Natural killer cell (primary cell): Measurements from ENCODE around the gene CDK7. TPM values are rescaled to one million over a fixed set of nuclear protein-coding genes. Genes with fewer than 3 reads are reported as not detected.
A peak's percentile ranks its signal among the peaks of the same experiment; 100 is the strongest.

Experiments used
- ATAC-seq, 3 donors: fragments of 150-1000 bp in 2 of 3; fragments of 200-7000 bp in 1 of 3; cut with Tn5 transposase; 1 replicate in 1 of 3; 2 replicates in 2 of 3; pipeline ENCODE4 v1.10.0; 2021; ENCODE audit warnings: mild to moderate bottlenecking in 2 of 3, moderate library complexity in 2 of 3
- DNase-seq, 2 donors: peaks; one replicate each; pipeline versions ENCODE4 v3.0.0 to v3.0.0-alpha.2; 2013 to 2021; ENCODE audit warnings: mixed read lengths in 1 of 2
- H3K27ac ChIP-seq: one replicate; pipeline ENCODE4 v1.5.1; 2013; ENCODE audit warnings: mild to moderate bottlenecking, low read length
- H3K27me3 ChIP-seq: one replicate; pipeline ENCODE4 v1.6.1; 2013; ENCODE audit warnings: low read length; ENCODE audit not compliant: control insufficient read depth, insufficient read depth
- H3K36me3 ChIP-seq: one replicate; pipeline ENCODE4 v1.6.1; 2013; ENCODE audit warnings: low read length; ENCODE audit not compliant: control insufficient read depth, insufficient read depth
- H3K4me1 ChIP-seq: one replicate; pipeline ENCODE4 v1.6.1; 2013; ENCODE audit warnings: low read length; ENCODE audit not compliant: control insufficient read depth, insufficient read depth
- H3K4me3 ChIP-seq: one replicate; pipeline ENCODE4 v1.5.1; 2013; ENCODE audit warnings: low read length
- H3K9me3 ChIP-seq: one replicate; pipeline ENCODE4 v1.6.1; 2013; ENCODE audit warnings: low read length; ENCODE audit not compliant: control insufficient read depth, insufficient read depth
- H3K27ac Mint-ChIP-seq, 2 donors: one replicate each; pipeline ENCODE4 v1.8.0; 2022; ENCODE audit warnings: mild to moderate bottlenecking in 2 of 2, mixed read lengths in 2 of 2, moderate library complexity in 1 of 2
- H3K27me3 Mint-ChIP-seq, 2 donors: one replicate each; pipeline ENCODE4 v1.8.0; 2022; ENCODE audit warnings: low read depth in 2 of 2, mixed read lengths in 2 of 2
- H3K36me3 Mint-ChIP-seq: one replicate; pipeline ENCODE4 v1.8.0; 2022; ENCODE audit warnings: mixed read lengths
- H3K4me1 Mint-ChIP-seq, 2 donors: one replicate each; pipeline ENCODE4 v1.8.0; 2022; ENCODE audit warnings: mixed read lengths in 2 of 2
- H3K4me3 Mint-ChIP-seq: one replicate; pipeline ENCODE4 v1.8.0; 2022; ENCODE audit warnings: mild to moderate bottlenecking, moderate library complexity, mixed read lengths
- H3K9me3 Mint-ChIP-seq, 2 donors: one replicate each; pipeline ENCODE4 v1.8.0; 2022; ENCODE audit warnings: mixed read lengths in 2 of 2
- WGBS: methylation state at CpG from one replicate; pipeline ENCODE4 v1.1.7; 2013; ENCODE audit warnings: missing lambda C conversion rate; ENCODE audit not compliant: insufficient coverage; 5-methylcytosine and 5-hydroxymethylcytosine counted together
- intact Hi-C: fragments of 100-400 bp; cut with micrococcal nuclease; formaldehyde crosslinking; loops from one replicate; pipeline ENCODE4 v1.14.2; 2022
- total RNA-seq, 4 donors: library from RNA; stranded (reverse); fragments of 120-200 nt in 1 of 4; gene quantifications; one replicate each; pipeline versions ENCODE4 v1.2.3 to v1.2.4, GENCODE V29; 2013 to 2022
- TF ChIP-seq, protein P1 (sequence below): fragments of 200-600 bp; IDR thresholded peaks from one replicate; pipeline ENCODE4 v1.8.0; 2022; ENCODE audit warnings: antibody characterized with exemption

The CDK7 gene
- total RNA-seq: 10 to 100 TPM; 30.6 to 39.5 (median 30.8) TPM
- total RNA-seq (2013): 31.9 TPM

DNA sequence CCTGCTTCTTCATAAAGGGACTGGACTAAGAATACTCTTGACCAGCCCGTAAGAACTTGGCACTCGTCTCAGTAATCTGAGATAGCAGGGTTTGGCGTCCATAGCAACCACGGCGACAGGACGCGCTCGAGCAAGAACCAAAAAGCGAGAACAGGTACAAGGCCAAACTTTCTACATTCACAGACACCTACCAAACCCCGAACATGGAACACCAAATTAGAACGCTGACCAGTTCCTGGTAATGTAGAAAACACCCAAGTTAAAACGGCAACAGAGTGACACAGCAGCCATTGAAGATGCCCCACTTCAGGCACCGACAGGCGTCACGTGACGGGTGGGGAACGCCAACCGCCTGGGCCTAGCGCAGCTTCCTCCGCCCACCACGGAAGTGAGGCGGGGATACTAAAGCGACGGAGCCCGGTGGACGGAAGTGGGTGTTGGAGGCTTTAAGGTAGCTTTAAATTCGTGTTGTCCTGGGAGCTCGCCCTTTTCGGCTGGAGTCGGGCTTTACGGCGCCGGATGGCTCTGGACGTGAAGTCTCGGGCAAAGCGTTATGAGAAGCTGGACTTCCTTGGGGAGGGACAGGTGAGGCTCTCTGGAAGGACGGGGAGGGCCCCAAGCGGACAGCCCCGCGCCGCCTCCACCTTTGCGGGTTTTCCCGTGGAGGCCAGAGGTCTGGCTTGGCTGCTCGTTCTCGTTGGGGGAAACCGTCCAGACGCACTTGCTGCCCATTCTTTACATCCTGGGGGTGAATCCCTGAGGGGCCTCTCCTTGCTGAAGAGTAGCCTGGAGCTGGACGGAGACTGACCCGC is at the start of gene CDK7:
Gene CDK7, plus strand, starts transcription at position 430 of the 812 bp plus-strand sequence. Its CDS starts 90 bp downstream, at position 520.
- no peaks in the 10 kb centered on the region for H3K9me3 Mint-ChIP-seq
- peaks cover 17% of the 10 kb centered on the region for H3K36me3 ChIP-seq
- H3K27me3 Mint-ChIP-seq: no peaks in the 10 kb centered on the region
- no peaks in the 10 kb centered on the region for H3K27me3 ChIP-seq
- ATAC-seq (peak; percentile 99 to 100 (median 99)), DNase-seq (peak; percentile 88 to 96)
- peak within 1 kb of the TSS; percentile 79 for H3K4me3 ChIP-seq
- intact Hi-C loops: loop anchor here (1.0 to 2.0 kb wide), 5 partner anchors 17 to 141 kb away; partner anchors contain the start of genes AK6, CCDC125, CENPH and RAD17
- no peaks in the 10 kb centered on the region for H3K9me3 ChIP-seq
- TF ChIP-seq, protein P1, sequence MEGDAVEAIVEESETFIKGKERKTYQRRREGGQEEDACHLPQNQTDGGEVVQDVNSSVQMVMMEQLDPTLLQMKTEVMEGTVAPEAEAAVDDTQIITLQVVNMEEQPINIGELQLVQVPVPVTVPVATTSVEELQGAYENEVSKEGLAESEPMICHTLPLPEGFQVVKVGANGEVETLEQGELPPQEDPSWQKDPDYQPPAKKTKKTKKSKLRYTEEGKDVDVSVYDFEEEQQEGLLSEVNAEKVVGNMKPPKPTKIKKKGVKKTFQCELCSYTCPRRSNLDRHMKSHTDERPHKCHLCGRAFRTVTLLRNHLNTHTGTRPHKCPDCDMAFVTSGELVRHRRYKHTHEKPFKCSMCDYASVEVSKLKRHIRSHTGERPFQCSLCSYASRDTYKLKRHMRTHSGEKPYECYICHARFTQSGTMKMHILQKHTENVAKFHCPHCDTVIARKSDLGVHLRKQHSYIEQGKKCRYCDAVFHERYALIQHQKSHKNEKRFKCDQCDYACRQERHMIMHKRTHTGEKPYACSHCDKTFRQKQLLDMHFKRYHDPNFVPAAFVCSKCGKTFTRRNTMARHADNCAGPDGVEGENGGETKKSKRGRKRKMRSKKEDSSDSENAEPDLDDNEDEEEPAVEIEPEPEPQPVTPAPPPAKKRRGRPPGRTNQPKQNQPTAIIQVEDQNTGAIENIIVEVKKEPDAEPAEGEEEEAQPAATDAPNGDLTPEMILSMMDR: no peak
- WGBS: under 1% methylated on average over 49 of the region's 49 CpGs
- no peaks in the 10 kb centered on the region for H3K36me3 Mint-ChIP-seq
- H3K4me1 ChIP-seq: peaks cover 12% of the 10 kb centered on the region
- peaks cover 37 to 40% of the 10 kb centered on the region in 2 donors for H3K4me1 Mint-ChIP-seq
- H3K4me3 Mint-ChIP-seq: peak within 1 kb of the TSS; percentile 93
- H3K27ac Mint-ChIP-seq: peak within 1 kb of the TSS; percentile 84 to 92
- H3K27ac ChIP-seq: peak within 1 kb of the TSS; percentile 70

DNA sequence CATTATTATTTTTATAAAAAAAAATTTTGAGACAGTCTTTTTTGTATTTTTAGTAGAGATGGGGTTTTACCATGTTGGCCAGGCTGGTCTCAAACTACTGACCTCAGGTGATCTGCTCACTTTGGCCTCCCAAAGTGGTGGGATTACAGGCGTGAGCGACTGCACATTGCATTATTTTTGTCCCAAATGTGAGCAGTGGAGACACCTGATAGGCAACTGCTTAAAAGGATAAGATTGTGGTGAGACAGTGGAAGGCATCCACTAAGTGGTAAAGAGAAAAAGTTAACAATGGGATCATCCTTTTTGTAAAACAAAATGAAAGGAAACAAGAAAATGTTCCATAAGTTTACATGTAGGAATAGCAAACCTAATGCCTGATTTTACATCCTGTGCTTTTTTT is 47.3 kb upstream of the CDK7 start:
- no peak for DNase-seq
- H3K9me3 ChIP-seq: no peaks in the 10 kb centered on the region
- peaks cover 13% of the 10 kb centered on the region for H3K4me1 ChIP-seq
- H3K4me3 Mint-ChIP-seq: no peak overlapping the region
- peaks cover 10 to 14% of the 10 kb centered on the region in 2 donors for H3K4me1 Mint-ChIP-seq
- ATAC-seq: no peak
- WGBS: 93% methylated on average over 2 of the region's 2 CpGs
- H3K27me3 ChIP-seq: no peaks in the 10 kb centered on the region
- TF ChIP-seq, protein P1: no peak
- no peaks in the 10 kb centered on the region for H3K27me3 Mint-ChIP-seq
- H3K36me3 Mint-ChIP-seq: no peaks in the 10 kb centered on the region
- H3K36me3 ChIP-seq: no peaks in the 10 kb centered on the region
- H3K9me3 Mint-ChIP-seq: no peaks in the 10 kb centered on the region
- H3K27ac ChIP-seq: no peak overlapping the region
- peak overlapping the region in 1 of 2 donors; percentile 94 for H3K27ac Mint-ChIP-seq
- H3K4me3 ChIP-seq: no peak overlapping the region
- intact Hi-C loops: no loop called here

DNA sequence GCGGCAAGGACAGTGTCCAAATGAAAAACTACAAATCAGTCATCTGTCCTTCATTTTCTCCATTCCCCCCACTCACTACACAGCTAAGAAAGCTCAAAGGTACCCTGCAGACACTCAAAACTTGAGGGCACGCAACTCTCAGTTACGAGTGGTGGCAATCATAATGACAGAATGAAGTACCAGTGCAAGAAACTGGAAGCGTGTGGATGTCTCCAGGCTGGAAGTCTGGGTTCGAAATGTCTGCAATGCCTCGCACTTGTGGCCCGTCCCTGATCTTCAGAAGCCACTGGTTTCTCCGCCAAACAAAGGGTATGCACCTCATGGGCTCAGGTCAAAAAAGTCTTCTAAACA is 45.9 kb upstream of the CDK7 start:
- peaks cover 13% of the 10 kb centered on the region for H3K4me1 ChIP-seq
- intact Hi-C loops: loop anchor here (1.0 kb wide), 4 partner anchors 22 to 95 kb away; partner anchors contain the start of gene CDK7
- Mint-ChIP-seq H3K9me3 (no peaks in the 10 kb centered on the region), H3K27me3 (no peaks in the 10 kb centered on the region), H3K36me3 (no peaks in the 10 kb centered on the region), H3K4me3 (peak overlapping the region; percentile 89), H3K4me1 (peaks cover 10 to 14% of the 10 kb centered on the region in 2 donors), H3K27ac (peak overlapping the region; percentile 86 to 94)
- no peak for ATAC-seq
- peak overlapping the region; percentile 65 for H3K27ac ChIP-seq
- TF ChIP-seq, protein P1: no peak
- no peaks in the 10 kb centered on the region for H3K9me3 ChIP-seq
- H3K4me3 ChIP-seq: peak overlapping the region; percentile 72
- H3K36me3 ChIP-seq: no peaks in the 10 kb centered on the region
- 27% methylated on average over 8 of the region's 8 CpGs for WGBS
- H3K27me3 ChIP-seq: no peaks in the 10 kb centered on the region
- no peak for DNase-seq
